ENCODE measurements around the gene ITPKC. TPM values are rescaled to one million over a fixed set of nuclear protein-coding genes. Genes with fewer than 3 reads are reported as not detected.
A peak's percentile ranks its signal among the peaks of the same experiment; 100 is the strongest.

The ITPKC gene
- total and polyA plus RNA-seq, 9 of the 15 experiments (the other 6 are each of a cell fraction or from before 2014, with no cell fraction given), result 0.08 to 9.3 (median 5.8) TPM

GRCh38 chr19:40750058-40750873, 33.4 kb downstream of the ITPKC start, which contains the start of gene ACTMAP (continued):
- TF ChIP-seq NFYB (IDR thresholded peaks at IDR 0.05; ENCODE audit: extremely low read depth, insufficient read length), result peak; percentile 83
- peak; percentile 53 for TF ChIP-seq LEF1 (IDR thresholded peaks at IDR 0.05)
- TF ChIP-seq NR4A1 (CRISPR knock-in tag; IDR thresholded peaks at IDR 0.05), result no peak
- peak; percentile 87 for TF ChIP-seq NR4A1 (tag; IDR thresholded peaks at IDR 0.05)
- no peak for TF ChIP-seq HNRNPH1 (optimal IDR thresholded peaks at IDR 0.05; ENCODE audit: low read depth, low read length)
- no peak for TF ChIP-seq SLC30A9 (CRISPR knock-in tag; IDR thresholded peaks at IDR 0.05)
- no peak for TF ChIP-seq PREB (CRISPR knock-in tag; IDR thresholded peaks at IDR 0.05)
- peak; percentile 64; the same call in 1 of the 2 replicates for TF ChIP-seq PTTG1 (tag; IDR thresholded peaks at IDR 0.05; ENCODE audit: low read depth)
- TF ChIP-seq RREB1 (CRISPR knock-in tag; IDR thresholded peaks at IDR 0.05), result peak; percentile 85; the same call in 1 of the 2 replicates
- no peak for TF ChIP-seq ZNF280B (CRISPR knock-in tag; IDR thresholded peaks at IDR 0.05)
- no peak for TF ChIP-seq ZKSCAN3 (CRISPR knock-in tag; IDR thresholded peaks at IDR 0.05)
- TF ChIP-seq KLF10 (CRISPR knock-in tag; IDR thresholded peaks at IDR 0.05), result no peak; the same call in 1 of the 2 replicates
- peak; percentile 67; the same call in 1 of the 2 replicates for TF ChIP-seq ZNF511 (CRISPR knock-in tag; IDR thresholded peaks at IDR 0.05)
- peak; percentile 18 for TF ChIP-seq KDM5B (IDR thresholded peaks at IDR 0.05; ENCODE audit: insufficient replicate concordance, low read depth, low read length)
- no peak for TF ChIP-seq HNRNPLL (IDR thresholded peaks at IDR 0.05; ENCODE audit: low read depth, low read length, poor library complexity, severe bottlenecking)
- TF ChIP-seq PTRF (tag; IDR thresholded peaks at IDR 0.05), result no peak; the same call in 1 of the 2 replicates
